Measurements from ENCODE around the gene ISM1. TPM values are rescaled to one million over a fixed set of nuclear protein-coding genes. Genes with fewer than 3 reads are reported as not detected.

ISM1 gene
- total RNA-seq, 4 donors from 2014 or later = 0.70 to 3.3 (median 1.7) TPM

DNA sequence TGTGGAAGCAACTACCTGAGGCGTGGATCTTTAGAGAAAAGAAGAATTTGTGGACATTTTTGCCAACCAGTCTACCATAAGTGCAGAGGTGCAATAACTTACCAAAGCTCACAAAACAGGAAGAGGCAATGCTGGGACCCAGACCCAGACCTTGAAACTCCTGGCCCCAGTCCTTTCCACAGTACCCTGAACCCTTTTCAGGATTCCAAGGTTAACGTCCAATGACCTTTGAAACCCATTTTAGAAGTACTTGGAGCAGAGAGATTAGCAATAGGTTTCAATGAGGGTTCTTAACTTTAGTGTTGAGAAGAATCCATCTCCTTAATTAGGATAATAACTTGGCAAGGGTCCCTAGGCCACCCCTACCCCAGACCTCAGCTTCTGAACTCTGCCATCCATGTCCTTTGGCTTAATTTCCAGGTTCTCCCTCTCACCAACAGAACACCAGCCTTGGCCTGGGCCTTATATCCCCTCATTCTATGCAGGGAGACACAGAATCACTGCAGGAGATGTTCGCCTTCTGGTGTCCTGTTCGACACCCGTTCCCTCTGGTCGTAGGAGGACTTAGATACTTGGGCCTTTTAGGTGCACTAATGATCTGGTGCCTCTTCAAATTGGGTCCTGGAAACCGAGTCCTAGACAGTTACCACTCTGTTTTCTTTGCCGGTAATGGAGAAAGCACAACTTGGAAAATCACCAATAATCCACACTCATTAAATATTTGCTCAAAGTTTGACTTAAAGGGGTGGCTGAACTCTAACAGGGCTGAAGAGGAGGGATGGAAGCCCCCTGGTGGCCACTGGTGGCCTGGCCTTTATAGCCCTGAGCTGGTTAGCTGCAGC lies 40.6 kb downstream of the ISM1 start:
- Histone ChIP-seq H3K4me3 (no peak overlapping the region), H3K4me1 (no peaks in the 10 kb centered on the region), H3K9me3 (no peaks in the 10 kb centered on the region), H3K27me3 (no peaks in the 10 kb centered on the region), H3K36me3 (no peaks in the 10 kb centered on the region), H3K27ac (no peak overlapping the region)
- TF ChIP-seq POLR2A (IDR thresholded peaks at IDR 0.05) = no peak
- TF ChIP-seq, protein P1, sequence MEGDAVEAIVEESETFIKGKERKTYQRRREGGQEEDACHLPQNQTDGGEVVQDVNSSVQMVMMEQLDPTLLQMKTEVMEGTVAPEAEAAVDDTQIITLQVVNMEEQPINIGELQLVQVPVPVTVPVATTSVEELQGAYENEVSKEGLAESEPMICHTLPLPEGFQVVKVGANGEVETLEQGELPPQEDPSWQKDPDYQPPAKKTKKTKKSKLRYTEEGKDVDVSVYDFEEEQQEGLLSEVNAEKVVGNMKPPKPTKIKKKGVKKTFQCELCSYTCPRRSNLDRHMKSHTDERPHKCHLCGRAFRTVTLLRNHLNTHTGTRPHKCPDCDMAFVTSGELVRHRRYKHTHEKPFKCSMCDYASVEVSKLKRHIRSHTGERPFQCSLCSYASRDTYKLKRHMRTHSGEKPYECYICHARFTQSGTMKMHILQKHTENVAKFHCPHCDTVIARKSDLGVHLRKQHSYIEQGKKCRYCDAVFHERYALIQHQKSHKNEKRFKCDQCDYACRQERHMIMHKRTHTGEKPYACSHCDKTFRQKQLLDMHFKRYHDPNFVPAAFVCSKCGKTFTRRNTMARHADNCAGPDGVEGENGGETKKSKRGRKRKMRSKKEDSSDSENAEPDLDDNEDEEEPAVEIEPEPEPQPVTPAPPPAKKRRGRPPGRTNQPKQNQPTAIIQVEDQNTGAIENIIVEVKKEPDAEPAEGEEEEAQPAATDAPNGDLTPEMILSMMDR (IDR thresholded peaks at IDR 0.05) = peak in 4 of 6 experiments; percentile 35 to 48 (median 44)
- peak in 1 of 3 donors; percentile 66 for DNase-seq

DNA sequence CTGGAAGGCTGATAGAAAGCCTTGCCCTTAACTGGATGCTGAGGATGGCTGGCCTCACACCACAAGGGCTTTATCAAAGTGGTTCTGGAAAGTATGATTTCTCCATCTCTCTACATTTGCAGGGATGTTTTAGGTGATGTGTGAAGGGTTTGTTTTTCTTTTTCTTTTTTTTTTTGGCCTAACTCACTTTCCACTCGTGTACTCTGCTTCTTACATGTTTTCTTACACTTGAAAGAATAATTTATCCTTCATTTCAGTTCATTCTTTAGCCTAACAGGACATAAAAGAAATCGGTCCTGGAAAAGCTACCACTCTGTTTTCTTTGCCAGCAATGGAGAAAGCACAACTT lies 41.2 kb downstream of the ISM1 start:
- TF ChIP-seq, protein P1 (IDR thresholded peaks at IDR 0.05) = peak in 1 of 6 experiments; percentile 20
- no peak for TF ChIP-seq POLR2A (IDR thresholded peaks at IDR 0.05)
- DNase-seq = no peak
- no peaks in the 10 kb centered on the region for H3K36me3 ChIP-seq
- H3K27me3 ChIP-seq = no peaks in the 10 kb centered on the region
- H3K4me3 ChIP-seq = no peak overlapping the region
- no peaks in the 10 kb centered on the region for H3K9me3 ChIP-seq
- H3K27ac ChIP-seq = no peak overlapping the region
- no peaks in the 10 kb centered on the region for H3K4me1 ChIP-seq

- Histone ChIP-seq H3K9me3 (no peaks in the 10 kb centered on the region), H3K27ac (no peak overlapping the region), H3K27me3 (no peaks in the 10 kb centered on the region), H3K36me3 (no peaks in the 10 kb centered on the region), H3K4me1 (no peaks in the 10 kb centered on the region), H3K4me3 (no peak overlapping the region)
- DNase-seq = no peak
- TF ChIP-seq, protein P1 (IDR thresholded peaks at IDR 0.05) = no peak
- TF ChIP-seq POLR2A (IDR thresholded peaks at IDR 0.05) = no peak
Measured at GRCh38 chr20:13262671-13263360, 41.7 kb downstream of the ISM1 start.

- Histone ChIP-seq H3K4me1 (no peaks in the 10 kb centered on the region), H3K27me3 (no peaks in the 10 kb centered on the region), H3K27ac (no peak overlapping the region), H3K9me3 (no peaks in the 10 kb centered on the region), H3K36me3 (no peaks in the 10 kb centered on the region), H3K4me3 (no peak overlapping the region)
- no peak for TF ChIP-seq POLR2A (IDR thresholded peaks at IDR 0.05)
- TF ChIP-seq, protein P1 (IDR thresholded peaks at IDR 0.05) = no peak
- no peak for DNase-seq
Measured at GRCh38 chr20:13263451-13263850, 42.4 kb downstream of the ISM1 start.

DNA sequence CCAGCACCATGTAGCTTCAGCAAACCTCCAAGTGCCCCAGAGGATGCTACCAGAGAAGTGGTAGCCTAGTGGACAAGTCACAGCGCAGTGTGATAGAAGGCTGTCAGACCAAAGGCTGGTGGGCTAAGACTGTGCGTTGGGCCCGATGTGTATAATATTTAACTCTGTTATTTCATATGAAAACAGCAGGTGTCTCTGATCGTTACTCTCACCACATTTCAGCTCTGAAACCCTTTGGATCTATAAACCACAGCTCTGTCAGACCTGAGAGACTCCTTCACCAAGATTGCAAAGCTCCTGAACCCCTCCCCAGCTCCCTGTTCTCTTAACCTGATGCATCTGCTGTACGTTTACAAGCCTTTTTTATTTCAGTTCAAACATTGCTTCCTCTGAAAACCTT lies 43.8 kb downstream of the ISM1 start:
- no peaks in the 10 kb centered on the region for H3K4me1 ChIP-seq
- no peak for TF ChIP-seq POLR2A (IDR thresholded peaks at IDR 0.05)
- TF ChIP-seq, protein P1 (IDR thresholded peaks at IDR 0.05) = no peak
- H3K4me3 ChIP-seq = no peak overlapping the region
- no peak for DNase-seq
- H3K36me3 ChIP-seq = no peaks in the 10 kb centered on the region
- no peaks in the 10 kb centered on the region for H3K27me3 ChIP-seq
- H3K9me3 ChIP-seq = no peaks in the 10 kb centered on the region
- no peak overlapping the region for H3K27ac ChIP-seq
